ENCODE results near the gene NEK4.

The NEK4 gene

DNA sequence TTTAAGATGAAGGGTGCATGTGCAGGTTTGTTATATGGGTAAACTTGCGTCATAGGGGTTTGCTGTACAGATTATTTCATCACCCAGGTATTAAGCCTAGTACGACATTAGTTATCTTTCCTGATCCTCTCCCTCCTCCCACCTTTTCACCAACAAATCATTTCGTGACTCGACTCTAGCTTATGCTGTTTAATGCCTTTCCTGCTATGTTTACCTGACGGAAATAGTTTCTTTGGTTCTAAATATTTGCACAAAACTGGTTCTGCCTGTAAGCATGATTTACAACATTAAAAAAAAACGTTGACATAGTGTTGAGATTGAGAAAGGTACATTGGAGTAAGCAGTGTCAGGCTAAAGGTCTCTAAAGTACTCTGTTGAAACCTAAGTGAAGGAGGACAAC, 82.5 kb downstream of the NEK4 start:
- H3K27ac ChIP-seq (ENCODE audit: low read depth, low read length) = no peak overlapping the region
- peaks cover 48 to 60% of the 10 kb centered on the region in 2 donors for H3K36me3 ChIP-seq (ENCODE audit: control insufficient read depth in 1 of 2, insufficient read depth in 2 of 2, low read length in 2 of 2)
- H3K9ac ChIP-seq (ENCODE audit: low read depth in 1 of 2, low read length in 2 of 2) = no peak overlapping the region
- no peaks in the 10 kb centered on the region for H3K9me3 ChIP-seq (ENCODE audit: control insufficient read depth in 1 of 2, low read length in 2 of 2)
- peaks cover 27 to 38% of the 10 kb centered on the region in 2 donors for H3K4me1 ChIP-seq (ENCODE audit: control insufficient read depth in 1 of 2, insufficient read depth in 2 of 2, low read length in 2 of 2)
- H3K4me3 ChIP-seq (ENCODE audit: low read depth in 1 of 2, low read length in 2 of 2) = no peak overlapping the region
- no peaks in the 10 kb centered on the region for H3K27me3 ChIP-seq (ENCODE audit: control insufficient read depth in 1 of 2, insufficient read depth in 2 of 2, low read length in 2 of 2)

DNA sequence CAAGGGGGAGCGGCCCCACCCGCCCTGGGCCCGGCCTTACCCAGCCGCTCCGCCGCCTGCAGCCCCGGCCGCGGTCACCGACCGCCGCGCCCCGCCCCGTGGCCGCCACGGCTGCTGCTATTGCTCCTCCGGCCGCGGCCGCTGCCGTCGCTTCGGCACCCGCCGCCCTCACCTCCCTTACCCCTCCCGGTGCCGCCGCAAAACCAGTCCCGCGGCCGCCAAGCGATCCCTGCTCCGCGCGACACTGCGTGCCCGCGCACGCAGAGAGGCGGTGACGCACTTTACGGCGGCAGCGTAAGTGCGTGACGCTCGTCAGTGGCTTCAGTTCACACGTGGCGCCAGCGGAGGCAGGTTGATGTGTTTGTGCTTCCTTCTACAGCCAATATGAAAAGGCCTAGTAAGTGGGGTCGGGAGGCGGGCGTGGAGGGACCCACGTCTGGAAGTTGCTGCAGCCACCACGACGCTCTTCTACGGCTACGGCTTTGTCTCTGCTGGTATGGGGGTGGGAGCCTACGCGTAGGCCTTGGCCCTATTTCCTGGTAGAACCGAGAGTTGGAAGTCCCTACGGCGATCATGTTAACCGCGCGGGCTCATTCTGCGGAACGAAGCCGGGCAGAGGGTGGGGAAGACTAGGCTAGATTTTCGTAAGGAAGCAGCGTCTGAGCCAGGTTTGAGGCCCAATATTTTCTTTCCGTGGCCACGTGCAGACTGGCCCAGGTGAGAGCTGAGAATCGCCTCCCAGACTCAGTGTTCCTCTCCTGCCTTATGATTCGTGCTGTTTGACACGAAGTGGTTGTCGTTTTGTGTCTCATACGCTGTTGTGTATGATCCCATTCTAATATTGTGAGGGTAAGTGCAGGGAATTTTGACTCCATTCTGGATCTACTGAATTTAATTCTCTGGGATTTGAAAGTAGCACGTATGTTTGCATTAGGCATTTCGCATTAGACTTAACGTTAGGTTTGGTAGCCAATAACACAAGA, 84.7 kb downstream of the NEK4 start, which contains the start of the genes GNL3 and PBRM1:
TSS of gene GNL3 (plus strand) at position 324 of the 983 bp plus-strand sequence. CDS start at position 385, 61 bp downstream.
TSS of gene PBRM1 (minus strand) at position 205 of the 983 bp plus-strand sequence.
- H3K9ac ChIP-seq (ENCODE audit: low read depth in 1 of 2, low read length in 2 of 2) = peak within 1 kb of the TSS; percentile 87 to 88
- no peaks in the 10 kb centered on the region for H3K9me3 ChIP-seq (ENCODE audit: control insufficient read depth in 1 of 2, low read length in 2 of 2)
- peak within 1 kb of the TSS; percentile 98 for H3K27ac ChIP-seq (ENCODE audit: low read depth, low read length)
- peaks cover 35 to 38% of the 10 kb centered on the region in 2 donors for H3K36me3 ChIP-seq (ENCODE audit: control insufficient read depth in 1 of 2, insufficient read depth in 2 of 2, low read length in 2 of 2)
- peaks cover 41 to 49% of the 10 kb centered on the region in 2 donors for H3K4me1 ChIP-seq (ENCODE audit: control insufficient read depth in 1 of 2, insufficient read depth in 2 of 2, low read length in 2 of 2)
- H3K27me3 ChIP-seq (ENCODE audit: control insufficient read depth in 1 of 2, insufficient read depth in 2 of 2, low read length in 2 of 2) = no peaks in the 10 kb centered on the region
- H3K4me3 ChIP-seq (ENCODE audit: low read depth in 1 of 2, low read length in 2 of 2) = peak within 1 kb of the TSS; percentile 85 to 99

DNA sequence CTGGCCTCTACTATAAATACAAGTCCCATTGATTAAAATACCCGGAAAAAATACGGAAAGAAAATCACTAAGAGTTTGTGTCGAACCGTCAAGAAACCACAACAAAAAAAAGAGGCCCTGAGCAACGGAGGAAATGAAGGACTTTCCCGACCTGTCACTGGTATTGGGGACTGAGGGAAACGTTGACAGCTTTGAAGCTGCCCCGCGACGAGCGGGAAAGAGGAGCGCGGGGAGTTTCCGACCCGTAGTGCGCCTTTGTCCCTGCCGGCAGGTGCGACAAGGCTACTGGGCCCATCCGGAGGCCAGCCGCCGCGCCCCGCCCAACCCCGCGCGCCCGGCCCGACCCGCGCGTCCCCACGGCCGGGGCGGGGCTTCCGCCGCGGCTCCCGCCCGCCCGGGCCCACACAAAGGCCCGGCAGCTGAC, 85.4 kb downstream of the NEK4 start:
- H3K4me1 ChIP-seq (ENCODE audit: control insufficient read depth in 1 of 2, insufficient read depth in 2 of 2, low read length in 2 of 2) = peaks cover 41 to 49% of the 10 kb centered on the region in 2 donors
- peak overlapping the region; percentile 80 to 83 for H3K4me3 ChIP-seq (ENCODE audit: low read depth in 1 of 2, low read length in 2 of 2)
- H3K9me3 ChIP-seq (ENCODE audit: control insufficient read depth in 1 of 2, low read length in 2 of 2) = no peaks in the 10 kb centered on the region
- H3K36me3 ChIP-seq (ENCODE audit: control insufficient read depth in 1 of 2, insufficient read depth in 2 of 2, low read length in 2 of 2) = peaks cover 29 to 31% of the 10 kb centered on the region in 2 donors
- peak overlapping the region; percentile 98 for H3K27ac ChIP-seq (ENCODE audit: low read depth, low read length)
- H3K27me3 ChIP-seq (ENCODE audit: control insufficient read depth in 1 of 2, insufficient read depth in 2 of 2, low read length in 2 of 2) = no peaks in the 10 kb centered on the region
- peak overlapping the region; percentile 63 to 84 for H3K9ac ChIP-seq (ENCODE audit: low read depth in 1 of 2, low read length in 2 of 2)

DNA sequence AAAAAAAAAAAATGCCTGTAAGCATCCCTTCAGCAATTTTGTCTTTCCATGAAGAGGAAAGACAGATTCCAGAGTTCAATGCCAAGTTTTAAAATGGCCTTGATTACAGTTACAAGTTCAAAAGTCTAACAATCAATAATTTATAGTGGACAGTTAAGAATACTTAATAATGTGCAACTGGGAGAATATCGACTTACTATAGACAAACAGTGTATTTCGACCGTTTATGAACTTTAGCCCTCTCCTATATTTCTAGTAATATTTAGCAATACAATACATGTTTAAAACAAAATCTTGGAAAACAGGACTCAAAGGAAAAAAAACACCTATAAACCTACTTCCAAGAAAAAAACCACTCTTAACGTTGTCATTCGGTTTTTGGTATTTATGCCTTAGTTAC, 86.6 kb downstream of the NEK4 start:
- no peaks in the 10 kb centered on the region for H3K27me3 ChIP-seq (ENCODE audit: control insufficient read depth in 1 of 2, insufficient read depth in 2 of 2, low read length in 2 of 2)
- H3K4me1 ChIP-seq (ENCODE audit: control insufficient read depth in 1 of 2, insufficient read depth in 2 of 2, low read length in 2 of 2) = peaks cover 49 to 51% of the 10 kb centered on the region in 2 donors
- peaks cover 21 to 26% of the 10 kb centered on the region in 2 donors for H3K36me3 ChIP-seq (ENCODE audit: control insufficient read depth in 1 of 2, insufficient read depth in 2 of 2, low read length in 2 of 2)
- H3K9ac ChIP-seq (ENCODE audit: low read depth in 1 of 2, low read length in 2 of 2) = peak overlapping the region; percentile 13 to 84
- peak overlapping the region; percentile 80 to 83 for H3K4me3 ChIP-seq (ENCODE audit: low read depth in 1 of 2, low read length in 2 of 2)
- no peaks in the 10 kb centered on the region for H3K9me3 ChIP-seq (ENCODE audit: control insufficient read depth in 1 of 2, low read length in 2 of 2)
- no peak overlapping the region for H3K27ac ChIP-seq (ENCODE audit: low read depth, low read length)

DNA sequence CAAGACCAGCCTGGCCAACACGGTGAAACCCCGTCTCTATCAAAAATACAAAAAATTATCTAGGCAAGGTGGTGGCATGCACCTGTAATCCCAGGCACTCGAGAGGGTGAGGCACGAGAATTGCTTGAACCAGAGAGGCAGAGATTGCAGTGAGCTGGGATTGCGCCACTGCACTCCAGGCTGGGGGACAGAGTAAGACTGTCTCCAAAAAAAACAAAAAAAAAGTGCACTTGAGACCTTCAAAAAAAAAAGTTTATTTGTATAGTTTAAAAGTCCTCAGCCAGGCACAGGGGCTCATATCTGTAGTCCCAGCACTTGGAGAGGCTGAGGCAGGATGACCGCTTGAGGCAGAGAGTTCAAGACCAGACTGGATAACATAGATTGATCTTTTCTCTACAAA, 87.1 kb downstream of the NEK4 start:
- Histone ChIP-seq H3K27me3 (ENCODE audit: control insufficient read depth in 1 of 2, insufficient read depth in 2 of 2, low read length in 2 of 2) (no peaks in the 10 kb centered on the region), H3K27ac (ENCODE audit: low read depth, low read length) (no peak overlapping the region), H3K36me3 (ENCODE audit: control insufficient read depth in 1 of 2, insufficient read depth in 2 of 2, low read length in 2 of 2) (peaks cover 21 to 26% of the 10 kb centered on the region in 2 donors), H3K9ac (ENCODE audit: low read depth in 1 of 2, low read length in 2 of 2) (no peak overlapping the region), H3K4me1 (ENCODE audit: control insufficient read depth in 1 of 2, insufficient read depth in 2 of 2, low read length in 2 of 2) (peaks cover 45 to 53% of the 10 kb centered on the region in 2 donors), H3K9me3 (ENCODE audit: control insufficient read depth in 1 of 2, low read length in 2 of 2) (no peaks in the 10 kb centered on the region), H3K4me3 (ENCODE audit: low read depth in 1 of 2, low read length in 2 of 2) (no peak overlapping the region)

DNA sequence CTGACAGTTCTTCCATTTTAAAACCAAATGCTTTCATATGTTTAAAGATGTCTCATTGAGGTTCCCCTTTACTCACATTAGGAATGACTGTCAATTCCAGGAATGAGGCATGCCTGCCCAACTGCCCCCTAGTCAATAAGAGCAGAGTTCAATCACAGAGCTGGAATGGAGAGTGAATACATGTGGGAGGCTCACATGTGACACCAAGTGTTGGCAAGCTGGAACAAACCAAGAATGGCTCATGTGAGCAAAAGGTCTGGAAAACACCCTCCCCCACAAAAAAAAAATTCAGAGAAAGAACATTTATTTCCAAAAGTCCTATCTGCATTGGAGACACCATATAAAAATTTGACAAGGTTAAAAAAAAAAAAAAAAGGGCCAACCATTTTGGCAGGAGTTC, 88.7 kb downstream of the NEK4 start:
- no peak overlapping the region for H3K27ac ChIP-seq (ENCODE audit: low read depth, low read length)
- H3K9ac ChIP-seq (ENCODE audit: low read depth in 1 of 2, low read length in 2 of 2) = peak overlapping the region in 1 of 2 donors; percentile 9
- H3K9me3 ChIP-seq (ENCODE audit: control insufficient read depth in 1 of 2, low read length in 2 of 2) = no peaks in the 10 kb centered on the region
- H3K36me3 ChIP-seq (ENCODE audit: control insufficient read depth in 1 of 2, insufficient read depth in 2 of 2, low read length in 2 of 2) = peaks cover 16 to 26% of the 10 kb centered on the region in 2 donors
- peaks cover 34 to 40% of the 10 kb centered on the region in 2 donors for H3K4me1 ChIP-seq (ENCODE audit: control insufficient read depth in 1 of 2, insufficient read depth in 2 of 2, low read length in 2 of 2)
- H3K4me3 ChIP-seq (ENCODE audit: low read depth in 1 of 2, low read length in 2 of 2) = no peak overlapping the region
- H3K27me3 ChIP-seq (ENCODE audit: control insufficient read depth in 1 of 2, insufficient read depth in 2 of 2, low read length in 2 of 2) = no peaks in the 10 kb centered on the region

DNA sequence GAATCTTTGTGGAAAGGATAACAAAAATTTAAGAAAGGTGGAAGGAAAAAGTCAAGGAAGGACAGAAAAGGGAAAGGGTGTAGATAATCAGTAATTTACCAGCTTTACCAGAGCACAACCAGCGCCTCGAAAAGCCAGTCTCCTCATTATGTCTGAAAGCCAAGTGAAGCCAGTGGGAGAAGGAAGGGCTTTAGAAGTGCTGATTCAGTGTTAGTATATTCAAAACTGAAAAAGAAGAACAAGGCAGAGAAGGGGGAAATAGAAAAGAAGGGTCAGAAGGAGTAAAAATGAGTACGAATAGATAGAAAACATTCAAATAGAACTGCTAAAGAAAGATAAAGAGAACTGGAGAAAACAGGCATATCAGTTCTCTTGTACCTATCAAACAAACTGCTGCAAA, 89.1 kb downstream of the NEK4 start:
- no peak overlapping the region for H3K9ac ChIP-seq (ENCODE audit: low read depth in 1 of 2, low read length in 2 of 2)
- no peaks in the 10 kb centered on the region for H3K9me3 ChIP-seq (ENCODE audit: control insufficient read depth in 1 of 2, low read length in 2 of 2)
- H3K4me1 ChIP-seq (ENCODE audit: control insufficient read depth in 1 of 2, insufficient read depth in 2 of 2, low read length in 2 of 2) = peaks cover 30 to 36% of the 10 kb centered on the region in 2 donors
- H3K27ac ChIP-seq (ENCODE audit: low read depth, low read length) = no peak overlapping the region
- H3K27me3 ChIP-seq (ENCODE audit: control insufficient read depth in 1 of 2, insufficient read depth in 2 of 2, low read length in 2 of 2) = no peaks in the 10 kb centered on the region
- no peak overlapping the region for H3K4me3 ChIP-seq (ENCODE audit: low read depth in 1 of 2, low read length in 2 of 2)
- H3K36me3 ChIP-seq (ENCODE audit: control insufficient read depth in 1 of 2, insufficient read depth in 2 of 2, low read length in 2 of 2) = peaks cover 16 to 30% of the 10 kb centered on the region in 2 donors

DNA sequence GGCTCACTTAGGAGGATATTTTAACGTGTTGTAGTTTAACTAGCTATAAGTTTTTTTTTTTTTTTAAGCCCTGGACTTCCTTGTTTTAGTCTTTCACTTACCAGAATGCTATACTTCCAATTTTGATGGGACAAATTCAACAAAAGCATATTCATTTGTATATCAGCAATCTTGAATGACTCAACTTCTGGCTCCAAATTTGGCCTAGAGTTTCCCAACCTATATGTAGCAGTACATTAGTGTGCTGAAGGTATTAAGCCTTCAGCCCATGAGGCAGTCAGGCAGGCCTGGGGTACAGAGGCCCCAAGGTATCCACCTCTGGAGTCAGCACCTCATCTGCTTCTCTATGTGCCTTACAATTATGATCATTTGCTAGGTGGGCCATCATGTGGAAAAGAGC, 90.9 kb downstream of the NEK4 start:
- peaks cover 27 to 34% of the 10 kb centered on the region in 2 donors for H3K4me1 ChIP-seq (ENCODE audit: control insufficient read depth in 1 of 2, insufficient read depth in 2 of 2, low read length in 2 of 2)
- no peak overlapping the region for H3K27ac ChIP-seq (ENCODE audit: low read depth, low read length)
- no peak overlapping the region for H3K4me3 ChIP-seq (ENCODE audit: low read depth in 1 of 2, low read length in 2 of 2)
- no peaks in the 10 kb centered on the region for H3K27me3 ChIP-seq (ENCODE audit: control insufficient read depth in 1 of 2, insufficient read depth in 2 of 2, low read length in 2 of 2)
- no peak overlapping the region for H3K9ac ChIP-seq (ENCODE audit: low read depth in 1 of 2, low read length in 2 of 2)
- H3K9me3 ChIP-seq (ENCODE audit: control insufficient read depth in 1 of 2, low read length in 2 of 2) = no peaks in the 10 kb centered on the region
- peaks cover 16 to 44% of the 10 kb centered on the region in 2 donors for H3K36me3 ChIP-seq (ENCODE audit: control insufficient read depth in 1 of 2, insufficient read depth in 2 of 2, low read length in 2 of 2)

DNA sequence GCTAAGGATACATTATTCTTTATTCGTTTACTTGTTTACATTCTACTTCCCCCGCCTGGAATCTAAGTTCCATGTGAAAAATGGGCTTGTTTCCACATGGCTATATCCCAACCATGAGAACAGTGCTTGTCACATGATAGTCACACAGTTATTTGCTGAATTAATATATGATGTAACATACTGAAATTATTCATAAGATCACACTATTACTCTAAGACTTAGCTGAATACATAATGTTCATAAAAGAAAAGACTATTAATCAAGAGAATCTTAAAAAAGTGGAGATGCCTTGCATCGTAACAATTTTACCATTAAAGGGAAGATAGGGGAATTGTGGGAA, 91.6 kb downstream of the NEK4 start:
- no peak overlapping the region for H3K9ac ChIP-seq (ENCODE audit: low read depth in 1 of 2, low read length in 2 of 2)
- H3K4me1 ChIP-seq (ENCODE audit: control insufficient read depth in 1 of 2, insufficient read depth in 2 of 2, low read length in 2 of 2) = peaks cover 20 to 28% of the 10 kb centered on the region in 2 donors
- peaks cover 16 to 49% of the 10 kb centered on the region in 2 donors for H3K36me3 ChIP-seq (ENCODE audit: control insufficient read depth in 1 of 2, insufficient read depth in 2 of 2, low read length in 2 of 2)
- H3K27me3 ChIP-seq (ENCODE audit: control insufficient read depth in 1 of 2, insufficient read depth in 2 of 2, low read length in 2 of 2) = no peaks in the 10 kb centered on the region
- no peaks in the 10 kb centered on the region for H3K9me3 ChIP-seq (ENCODE audit: control insufficient read depth in 1 of 2, low read length in 2 of 2)
- no peak overlapping the region for H3K4me3 ChIP-seq (ENCODE audit: low read depth in 1 of 2, low read length in 2 of 2)
- no peak overlapping the region for H3K27ac ChIP-seq (ENCODE audit: low read depth, low read length)
